ENCODE results near the gene CXXC1.

The CXXC1 gene

DNA sequence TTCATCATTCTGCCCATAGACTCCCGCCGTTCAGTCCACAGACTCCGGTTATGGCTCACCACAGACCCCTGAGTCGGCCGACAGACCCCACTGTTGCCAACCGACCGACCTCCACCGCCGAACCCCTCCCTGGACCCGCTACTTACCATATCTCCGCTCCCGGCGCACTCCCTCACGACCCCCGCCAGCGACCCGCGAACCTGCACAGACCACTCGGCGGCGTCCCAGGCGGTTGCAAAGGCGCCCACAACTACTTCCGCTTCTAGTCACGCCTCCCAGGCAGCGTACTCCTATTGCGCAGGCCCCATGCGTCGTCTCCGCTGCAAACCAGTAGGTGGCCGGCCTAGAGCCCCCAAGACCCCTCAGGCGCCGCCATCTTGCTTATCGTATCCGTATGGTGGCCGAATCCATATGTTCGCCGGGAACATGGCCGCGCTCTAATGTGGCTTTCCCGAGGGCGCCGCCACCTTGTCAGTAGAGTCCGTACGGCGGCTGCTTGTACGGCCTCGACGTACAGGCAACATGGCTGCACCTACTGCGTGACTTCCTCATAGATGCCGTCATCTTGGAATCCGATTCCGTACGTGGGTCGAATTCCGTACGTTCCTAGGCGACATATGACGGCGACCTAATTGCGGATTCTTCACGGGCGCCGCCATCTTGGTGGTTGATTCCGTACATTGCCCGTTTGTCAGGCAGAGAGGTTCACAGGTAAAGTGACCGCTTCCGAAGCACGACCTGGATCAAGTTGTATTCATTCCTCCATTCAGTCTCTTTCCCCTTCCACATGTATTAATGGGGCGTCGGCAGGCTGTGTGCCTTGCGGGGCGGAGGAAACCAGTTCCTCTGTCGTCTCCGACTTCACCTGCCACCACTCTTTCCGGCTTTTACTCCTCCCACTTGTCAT, at the start of gene CXXC1:
Gene CXXC1, minus strand, starts transcription at position 252 of the 907 bp plus-strand sequence. Its CDS starts 103 bp downstream, at position 149.
- peaks cover 10% of the 10 kb centered on the region in 2 donors for H3K4me1 ChIP-seq (ENCODE audit: control insufficient read depth in 1 of 2, insufficient read depth in 2 of 2, low read length in 2 of 2)
- H3K27ac ChIP-seq (ENCODE audit: low read depth, low read length), result peak within 1 kb of the TSS; percentile 41
- H3K36me3 ChIP-seq (ENCODE audit: control insufficient read depth in 1 of 2, insufficient read depth in 2 of 2, low read length in 2 of 2), result peaks cover 13 to 33% of the 10 kb centered on the region in 2 donors
- no peaks in the 10 kb centered on the region for H3K9me3 ChIP-seq (ENCODE audit: control insufficient read depth in 1 of 2, low read length in 2 of 2)
- peak within 1 kb of the TSS; percentile 92 to 93 for H3K9ac ChIP-seq (ENCODE audit: low read depth in 1 of 2, low read length in 2 of 2)
- H3K4me3 ChIP-seq (ENCODE audit: low read depth in 1 of 2, low read length in 2 of 2), result peak within 1 kb of the TSS; percentile 87 to 97
- no peaks in the 10 kb centered on the region for H3K27me3 ChIP-seq (ENCODE audit: control insufficient read depth in 1 of 2, insufficient read depth in 2 of 2, low read length in 2 of 2)

DNA sequence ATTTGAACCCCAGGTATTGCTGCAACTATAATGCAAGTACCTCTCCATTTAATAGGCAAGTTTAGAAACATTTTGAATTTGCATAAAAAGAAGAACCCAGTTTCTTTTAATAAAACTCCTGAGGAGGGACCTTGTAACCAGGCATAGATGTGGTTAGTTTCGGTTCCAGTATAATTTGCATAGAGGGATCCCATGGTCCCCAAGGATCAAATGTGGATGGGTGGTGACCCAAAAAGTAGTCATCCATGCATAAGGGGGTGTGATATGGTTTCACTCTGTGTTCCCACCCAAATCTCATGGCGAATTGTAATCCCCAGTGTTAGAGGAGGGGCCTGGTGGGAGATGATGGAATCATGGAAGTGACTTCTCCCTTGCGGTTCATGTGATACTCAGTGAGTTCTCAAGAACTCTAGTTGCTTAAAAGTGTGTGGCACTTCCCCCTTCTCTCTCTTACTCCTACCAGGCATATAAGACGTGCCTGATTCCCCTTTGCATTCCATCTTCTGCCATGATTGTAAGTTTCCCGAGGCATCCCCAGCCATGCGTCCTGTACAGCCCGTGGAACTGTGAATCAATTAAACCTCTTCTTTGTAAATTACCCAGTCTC, 47.2 kb upstream of the CXXC1 start:
- Histone ChIP-seq H3K9ac (ENCODE audit: low read depth in 1 of 2, low read length in 2 of 2) (no peak overlapping the region), H3K27ac (ENCODE audit: low read depth, low read length) (no peak overlapping the region), H3K36me3 (ENCODE audit: control insufficient read depth in 1 of 2, insufficient read depth in 2 of 2, low read length in 2 of 2) (no peaks in the 10 kb centered on the region), H3K9me3 (ENCODE audit: control insufficient read depth in 1 of 2, low read length in 2 of 2) (no peaks in the 10 kb centered on the region), H3K4me1 (ENCODE audit: control insufficient read depth in 1 of 2, insufficient read depth in 2 of 2, low read length in 2 of 2) (no peaks in the 10 kb centered on the region), H3K27me3 (ENCODE audit: control insufficient read depth in 1 of 2, insufficient read depth in 2 of 2, low read length in 2 of 2) (no peaks in the 10 kb centered on the region), H3K4me3 (ENCODE audit: low read depth in 1 of 2, low read length in 2 of 2) (no peak overlapping the region)

DNA sequence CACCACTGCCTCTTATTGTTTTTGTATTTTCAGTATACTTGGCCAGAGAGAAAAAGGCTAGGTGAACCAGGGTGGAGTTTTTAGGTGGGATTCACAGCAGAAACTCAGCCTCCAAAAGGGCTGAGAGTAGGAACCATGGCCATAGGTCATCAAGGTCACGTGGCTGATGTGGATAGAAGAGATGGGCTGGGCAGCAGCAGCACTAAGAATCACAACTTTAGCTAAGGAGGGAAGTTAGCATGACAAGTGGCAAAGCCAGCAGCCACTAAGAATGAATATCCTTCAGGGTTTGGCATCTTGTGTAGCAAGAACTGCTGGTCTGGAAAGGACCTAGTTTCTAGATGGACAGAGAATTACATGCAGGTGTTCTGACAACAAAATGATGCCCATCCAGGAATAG, 44.2 kb upstream of the CXXC1 start:
- no peak overlapping the region for H3K4me3 ChIP-seq (ENCODE audit: low read depth in 1 of 2, low read length in 2 of 2)

DNA sequence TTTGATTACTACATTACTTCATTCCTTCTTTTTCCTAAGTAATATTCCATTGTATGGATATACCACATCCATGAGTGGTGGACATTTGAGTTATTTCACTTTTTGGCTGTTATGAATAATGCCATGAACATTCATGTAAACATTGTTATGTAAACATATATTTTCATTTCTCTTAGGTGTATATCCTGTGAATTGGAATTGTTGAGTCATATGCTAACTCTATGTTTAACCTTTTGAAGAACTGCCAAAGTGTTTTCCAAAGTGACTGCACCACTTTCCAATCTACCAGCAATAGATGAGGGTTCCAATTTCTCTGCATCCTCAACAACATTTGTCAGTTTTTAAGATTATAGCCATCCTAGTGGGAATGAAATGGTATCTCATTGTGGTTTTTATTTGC, 42.7 kb upstream of the CXXC1 start:
- Histone ChIP-seq H3K4me1 (ENCODE audit: control insufficient read depth in 1 of 2, insufficient read depth in 2 of 2, low read length in 2 of 2) (no peaks in the 10 kb centered on the region), H3K4me3 (ENCODE audit: low read depth in 1 of 2, low read length in 2 of 2) (no peak overlapping the region), H3K9ac (ENCODE audit: low read depth in 1 of 2, low read length in 2 of 2) (no peak overlapping the region), H3K9me3 (ENCODE audit: control insufficient read depth in 1 of 2, low read length in 2 of 2) (no peaks in the 10 kb centered on the region), H3K27me3 (ENCODE audit: control insufficient read depth in 1 of 2, insufficient read depth in 2 of 2, low read length in 2 of 2) (no peaks in the 10 kb centered on the region), H3K27ac (ENCODE audit: low read depth, low read length) (no peak overlapping the region), H3K36me3 (ENCODE audit: control insufficient read depth in 1 of 2, insufficient read depth in 2 of 2, low read length in 2 of 2) (no peaks in the 10 kb centered on the region)

More for the DNA sequence above, 44.2 kb upstream of the CXXC1 start:
- no peaks in the 10 kb centered on the region for H3K27me3 ChIP-seq (ENCODE audit: control insufficient read depth in 1 of 2, insufficient read depth in 2 of 2, low read length in 2 of 2)
- H3K9me3 ChIP-seq (ENCODE audit: control insufficient read depth in 1 of 2, low read length in 2 of 2), result no peaks in the 10 kb centered on the region
- H3K4me1 ChIP-seq (ENCODE audit: control insufficient read depth in 1 of 2, insufficient read depth in 2 of 2, low read length in 2 of 2), result no peaks in the 10 kb centered on the region
- H3K36me3 ChIP-seq (ENCODE audit: control insufficient read depth in 1 of 2, insufficient read depth in 2 of 2, low read length in 2 of 2), result no peaks in the 10 kb centered on the region
- H3K9ac ChIP-seq (ENCODE audit: low read depth in 1 of 2, low read length in 2 of 2), result no peak overlapping the region
- no peak overlapping the region for H3K27ac ChIP-seq (ENCODE audit: low read depth, low read length)

DNA sequence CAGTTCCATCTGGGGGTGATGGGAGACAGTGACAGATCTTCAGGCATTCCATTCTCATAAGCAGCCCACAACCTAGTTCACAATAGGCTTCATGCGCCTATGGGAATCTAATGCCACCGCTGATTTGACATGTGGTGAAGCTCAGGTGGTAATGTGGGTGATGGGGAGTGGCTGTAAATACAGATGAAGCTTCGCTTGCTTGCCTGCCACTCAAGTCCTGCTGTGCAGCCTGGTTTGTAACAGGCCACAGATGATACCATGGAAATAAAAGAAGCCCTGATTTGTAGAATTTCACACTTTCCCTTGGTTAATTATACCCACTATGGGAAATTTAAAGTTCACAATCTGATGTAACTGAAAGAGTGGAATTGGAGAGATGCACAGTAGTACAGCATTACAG, 40.5 kb upstream of the CXXC1 start:
- H3K27me3 ChIP-seq (ENCODE audit: control insufficient read depth in 1 of 2, insufficient read depth in 2 of 2, low read length in 2 of 2), result peaks cover 0 to 3% of the 10 kb centered on the region in 2 donors
- no peaks in the 10 kb centered on the region for H3K9me3 ChIP-seq (ENCODE audit: control insufficient read depth in 1 of 2, low read length in 2 of 2)
- H3K36me3 ChIP-seq (ENCODE audit: control insufficient read depth in 1 of 2, insufficient read depth in 2 of 2, low read length in 2 of 2), result no peaks in the 10 kb centered on the region
- no peak overlapping the region for H3K9ac ChIP-seq (ENCODE audit: low read depth in 1 of 2, low read length in 2 of 2)
- no peaks in the 10 kb centered on the region for H3K4me1 ChIP-seq (ENCODE audit: control insufficient read depth in 1 of 2, insufficient read depth in 2 of 2, low read length in 2 of 2)
- H3K27ac ChIP-seq (ENCODE audit: low read depth, low read length), result no peak overlapping the region
- H3K4me3 ChIP-seq (ENCODE audit: low read depth in 1 of 2, low read length in 2 of 2), result no peak overlapping the region

DNA sequence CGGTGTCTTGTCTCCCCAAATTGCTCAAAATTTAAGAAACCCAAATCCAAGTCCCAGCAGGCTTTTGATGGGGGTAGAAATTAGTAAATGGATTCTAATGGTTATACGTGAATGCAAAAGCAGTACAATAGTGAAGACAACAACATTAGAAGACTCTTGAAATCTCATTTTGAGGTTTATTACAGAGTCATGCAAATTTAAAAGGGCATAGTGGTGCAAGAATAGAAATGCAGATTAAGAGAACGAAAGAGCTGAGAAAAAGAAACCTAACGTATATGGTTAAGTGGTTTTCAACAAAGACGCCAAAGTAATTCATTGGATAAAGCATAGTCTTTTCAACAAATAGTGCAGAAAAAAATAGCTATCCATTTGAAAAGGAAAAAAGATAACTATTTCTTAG, 33.2 kb upstream of the CXXC1 start:
- no peak overlapping the region for H3K4me3 ChIP-seq (ENCODE audit: low read depth in 1 of 2, low read length in 2 of 2)
- no peaks in the 10 kb centered on the region for H3K9me3 ChIP-seq (ENCODE audit: control insufficient read depth in 1 of 2, low read length in 2 of 2)
- H3K36me3 ChIP-seq (ENCODE audit: control insufficient read depth in 1 of 2, insufficient read depth in 2 of 2, low read length in 2 of 2), result no peaks in the 10 kb centered on the region
- no peaks in the 10 kb centered on the region for H3K4me1 ChIP-seq (ENCODE audit: control insufficient read depth in 1 of 2, insufficient read depth in 2 of 2, low read length in 2 of 2)
- peaks cover 0 to 3% of the 10 kb centered on the region in 2 donors for H3K27me3 ChIP-seq (ENCODE audit: control insufficient read depth in 1 of 2, insufficient read depth in 2 of 2, low read length in 2 of 2)
- H3K9ac ChIP-seq (ENCODE audit: low read depth in 1 of 2, low read length in 2 of 2), result no peak overlapping the region
- H3K27ac ChIP-seq (ENCODE audit: low read depth, low read length), result no peak overlapping the region

DNA sequence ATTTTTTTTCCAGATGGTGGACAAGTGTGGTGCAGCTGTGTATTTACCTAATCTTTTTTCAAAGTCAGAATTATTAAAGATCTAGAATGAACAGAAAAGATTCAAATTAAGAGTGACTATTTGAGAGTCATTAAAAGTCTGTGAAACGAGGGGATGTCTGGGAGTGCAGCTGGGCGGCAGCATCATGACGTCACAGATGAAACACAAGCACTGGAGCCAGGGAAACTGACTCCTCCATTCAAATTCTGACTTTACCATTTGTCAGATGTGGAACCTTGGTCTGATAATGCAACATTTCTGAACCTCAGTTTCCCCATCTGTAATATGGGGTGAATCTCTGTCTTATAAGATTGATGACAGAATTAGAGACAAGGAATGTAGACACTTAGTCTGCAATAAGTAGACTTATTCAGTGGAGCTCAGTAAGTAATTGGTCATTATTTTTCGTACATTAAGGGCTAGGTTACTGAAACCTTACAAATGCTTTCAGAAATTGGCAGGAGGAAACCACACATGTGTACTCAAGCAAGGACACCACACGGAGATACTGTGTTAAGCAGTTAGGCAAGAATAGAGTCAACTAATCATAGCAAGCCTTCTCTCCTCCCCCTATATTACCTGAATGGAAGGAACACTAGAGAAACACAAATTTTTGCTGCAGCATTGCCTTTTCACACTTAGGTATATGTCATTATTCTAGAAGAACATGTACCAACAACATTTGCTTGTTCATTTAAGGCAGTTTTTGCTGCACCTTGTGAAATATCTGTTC, 27.8 kb upstream of the CXXC1 start:
- Histone ChIP-seq H3K36me3 (ENCODE audit: control insufficient read depth in 1 of 2, insufficient read depth in 2 of 2, low read length in 2 of 2) (no peaks in the 10 kb centered on the region), H3K27ac (ENCODE audit: low read depth, low read length) (no peak overlapping the region), H3K4me3 (ENCODE audit: low read depth in 1 of 2, low read length in 2 of 2) (no peak overlapping the region), H3K9ac (ENCODE audit: low read depth in 1 of 2, low read length in 2 of 2) (no peak overlapping the region), H3K27me3 (ENCODE audit: control insufficient read depth in 1 of 2, insufficient read depth in 2 of 2, low read length in 2 of 2) (peaks cover 0 to 4% of the 10 kb centered on the region in 2 donors), H3K4me1 (ENCODE audit: control insufficient read depth in 1 of 2, insufficient read depth in 2 of 2, low read length in 2 of 2) (no peaks in the 10 kb centered on the region), H3K9me3 (ENCODE audit: control insufficient read depth in 1 of 2, low read length in 2 of 2) (no peaks in the 10 kb centered on the region)

DNA sequence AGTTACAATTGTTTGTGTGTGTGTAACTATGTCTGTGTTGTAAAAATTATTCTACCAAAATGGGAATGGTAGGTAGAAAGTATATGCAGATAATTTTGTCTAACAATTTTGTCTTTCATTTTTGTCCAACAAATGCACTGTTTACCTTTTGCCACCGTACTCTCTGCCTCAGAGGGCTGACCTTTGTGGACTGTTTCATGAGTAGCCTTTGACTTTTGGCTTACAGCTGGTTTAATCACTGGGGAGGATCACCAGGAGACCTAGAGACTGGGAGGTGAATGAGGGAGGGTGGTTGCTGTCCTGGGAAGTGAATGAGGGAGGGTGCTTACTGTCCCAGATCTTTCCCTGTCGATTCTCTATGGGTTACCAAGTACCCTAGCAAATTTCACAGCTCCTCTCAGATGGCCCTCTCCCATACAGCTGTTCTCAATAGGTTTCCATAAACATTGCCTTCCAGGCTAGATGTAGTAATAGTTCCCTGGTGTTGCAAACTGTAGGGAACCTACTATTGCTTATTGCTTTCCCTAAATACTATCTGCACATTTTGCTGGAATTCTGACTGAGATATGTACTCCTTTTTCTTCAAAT, 26.5 kb upstream of the CXXC1 start:
- Histone ChIP-seq H3K4me3 (ENCODE audit: low read depth in 1 of 2, low read length in 2 of 2) (no peak overlapping the region), H3K27ac (ENCODE audit: low read depth, low read length) (no peak overlapping the region), H3K9me3 (ENCODE audit: control insufficient read depth in 1 of 2, low read length in 2 of 2) (no peaks in the 10 kb centered on the region), H3K36me3 (ENCODE audit: control insufficient read depth in 1 of 2, insufficient read depth in 2 of 2, low read length in 2 of 2) (no peaks in the 10 kb centered on the region), H3K4me1 (ENCODE audit: control insufficient read depth in 1 of 2, insufficient read depth in 2 of 2, low read length in 2 of 2) (no peaks in the 10 kb centered on the region), H3K9ac (ENCODE audit: low read depth in 1 of 2, low read length in 2 of 2) (no peak overlapping the region), H3K27me3 (ENCODE audit: control insufficient read depth in 1 of 2, insufficient read depth in 2 of 2, low read length in 2 of 2) (peaks cover 0 to 4% of the 10 kb centered on the region in 2 donors)

DNA sequence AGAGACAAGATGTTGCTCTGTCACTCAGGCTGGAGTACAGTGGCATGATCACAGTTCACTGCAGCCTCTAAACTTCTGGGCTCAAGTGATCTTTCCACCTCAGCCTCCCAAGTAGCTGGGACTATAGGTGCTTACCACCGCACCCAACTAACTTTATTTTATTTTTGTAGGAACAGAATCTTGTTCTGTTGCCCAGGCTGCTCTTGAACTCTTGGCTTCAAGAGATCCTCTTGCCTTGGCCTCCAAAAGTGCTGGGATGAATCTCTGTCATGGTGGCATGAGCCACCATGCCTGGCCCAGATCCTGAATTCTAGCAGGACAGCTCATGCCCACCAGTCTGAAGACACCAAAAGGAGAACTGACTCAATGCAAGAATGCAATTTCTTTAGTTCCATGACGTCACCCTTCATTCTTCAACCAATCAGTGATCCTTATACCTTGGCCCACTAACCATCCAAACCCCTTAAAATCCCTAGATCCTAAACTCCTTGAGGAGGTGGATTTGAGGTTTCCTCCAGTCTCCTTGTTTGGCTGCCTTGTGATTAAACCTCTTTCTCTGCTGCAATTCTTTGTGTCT, 25.6 kb upstream of the CXXC1 start:
- peaks cover 0 to 2% of the 10 kb centered on the region in 2 donors for H3K4me1 ChIP-seq (ENCODE audit: control insufficient read depth in 1 of 2, insufficient read depth in 2 of 2, low read length in 2 of 2)
- H3K36me3 ChIP-seq (ENCODE audit: control insufficient read depth in 1 of 2, insufficient read depth in 2 of 2, low read length in 2 of 2), result no peaks in the 10 kb centered on the region
- H3K9me3 ChIP-seq (ENCODE audit: control insufficient read depth in 1 of 2, low read length in 2 of 2), result no peaks in the 10 kb centered on the region
- H3K9ac ChIP-seq (ENCODE audit: low read depth in 1 of 2, low read length in 2 of 2), result no peak overlapping the region
- no peak overlapping the region for H3K4me3 ChIP-seq (ENCODE audit: low read depth in 1 of 2, low read length in 2 of 2)
- H3K27ac ChIP-seq (ENCODE audit: low read depth, low read length), result no peak overlapping the region
- H3K27me3 ChIP-seq (ENCODE audit: control insufficient read depth in 1 of 2, insufficient read depth in 2 of 2, low read length in 2 of 2), result peaks cover 0 to 4% of the 10 kb centered on the region in 2 donors

All from duodenal mucosa (tissue), 2 donors.